ENCODE data around the gene ADIRF.
"Not testable (repeated sequence)": the region's sequence is repeated elsewhere in the genome, so short reads cannot be mapped to it uniquely, and the experiment has no call there.

ADIRF gene

GRCh38 chr10:86968271-86968993, at the start of gene ADIRF:
ADIRF (plus strand) TSS chr10:86968482; CDS start chr10:86968545, 63 bp downstream.
- peak within 1 kb of the TSS; percentile 37 for H3K9ac ChIP-seq (ENCODE audit: low read depth, low read length)
- H3K4me1 ChIP-seq (ENCODE audit: control insufficient read depth, insufficient read depth, low read length) = peaks cover 13% of the 10 kb centered on the region
- no peak within 1 kb of the TSS for H3K4me3 ChIP-seq (ENCODE audit: low read depth, low read length)

GRCh38 chr10:86922553-86922961, 45.7 kb upstream of the ADIRF start:
- H3K36me3 ChIP-seq (ENCODE audit: control insufficient read depth, insufficient read depth, low read length) = peaks cover 28% of the 10 kb centered on the region
- H3K9ac ChIP-seq (ENCODE audit: low read depth, low read length) = no peak overlapping the region

More at GRCh38 chr10:86968271-86968993, at the start of gene ADIRF:
- H3K27me3 ChIP-seq (ENCODE audit: control insufficient read depth, insufficient read depth, low read length) = peaks cover 15% of the 10 kb centered on the region
- no peaks in the 10 kb centered on the region for H3K9me3 ChIP-seq (ENCODE audit: control insufficient read depth, insufficient read depth, low read length)
- no peaks in the 10 kb centered on the region for H3K36me3 ChIP-seq (ENCODE audit: control insufficient read depth, insufficient read depth, low read length)

GRCh38 chr10:86929468-86930380, 38.6 kb upstream of the ADIRF start:
- no peaks in the 10 kb centered on the region for H3K4me1 ChIP-seq (ENCODE audit: control insufficient read depth, insufficient read depth, low read length)

More at GRCh38 chr10:86922553-86922961, 45.7 kb upstream of the ADIRF start:
- Histone ChIP-seq H3K9me3 (ENCODE audit: control insufficient read depth, insufficient read depth, low read length) (no peaks in the 10 kb centered on the region), H3K4me3 (ENCODE audit: low read depth, low read length) (no peak overlapping the region), H3K27me3 (ENCODE audit: control insufficient read depth, insufficient read depth, low read length) (no peaks in the 10 kb centered on the region), H3K4me1 (ENCODE audit: control insufficient read depth, insufficient read depth, low read length) (no peaks in the 10 kb centered on the region)

GRCh38 chr10:86931872-86932271, 36.4 kb upstream of the ADIRF start:
- Histone ChIP-seq H3K9ac (ENCODE audit: low read depth, low read length) (no peak overlapping the region), H3K27me3 (ENCODE audit: control insufficient read depth, insufficient read depth, low read length) (no peaks in the 10 kb centered on the region), H3K4me1 (ENCODE audit: control insufficient read depth, insufficient read depth, low read length) (no peaks in the 10 kb centered on the region), H3K36me3 (ENCODE audit: control insufficient read depth, insufficient read depth, low read length) (peaks cover 15% of the 10 kb centered on the region), H3K4me3 (ENCODE audit: low read depth, low read length) (no peak overlapping the region), H3K9me3 (ENCODE audit: control insufficient read depth, insufficient read depth, low read length) (no peaks in the 10 kb centered on the region)

More at GRCh38 chr10:86929468-86930380, 38.6 kb upstream of the ADIRF start:
- Histone ChIP-seq H3K4me3 (ENCODE audit: low read depth, low read length) (no peak overlapping the region), H3K36me3 (ENCODE audit: control insufficient read depth, insufficient read depth, low read length) (peaks cover 15% of the 10 kb centered on the region), H3K27me3 (ENCODE audit: control insufficient read depth, insufficient read depth, low read length) (no peaks in the 10 kb centered on the region), H3K9ac (ENCODE audit: low read depth, low read length) (no peak overlapping the region), H3K9me3 (ENCODE audit: control insufficient read depth, insufficient read depth, low read length) (no peaks in the 10 kb centered on the region)

- Histone ChIP-seq H3K36me3 (ENCODE audit: control insufficient read depth, insufficient read depth, low read length) (peaks cover 15% of the 10 kb centered on the region), H3K9me3 (ENCODE audit: control insufficient read depth, insufficient read depth, low read length) (no peaks in the 10 kb centered on the region), H3K27me3 (ENCODE audit: control insufficient read depth, insufficient read depth, low read length) (no peaks in the 10 kb centered on the region), H3K4me1 (ENCODE audit: control insufficient read depth, insufficient read depth, low read length) (no peaks in the 10 kb centered on the region), H3K4me3 (ENCODE audit: low read depth, low read length) (no peak overlapping the region), H3K9ac (ENCODE audit: low read depth, low read length) (no peak overlapping the region)
Observed at GRCh38 chr10:86932674-86933073, 35.6 kb upstream of the ADIRF start.

- not testable (repeated sequence) for H3K9ac ChIP-seq (ENCODE audit: low read depth, low read length); H3K4me1 ChIP-seq (ENCODE audit: control insufficient read depth, insufficient read depth, low read length); H3K4me3 ChIP-seq (ENCODE audit: low read depth, low read length); H3K27me3 ChIP-seq (ENCODE audit: control insufficient read depth, insufficient read depth, low read length); H3K9me3 ChIP-seq (ENCODE audit: control insufficient read depth, insufficient read depth, low read length)
- H3K36me3 ChIP-seq (ENCODE audit: control insufficient read depth, insufficient read depth, low read length) = peaks cover 12% of the 10 kb centered on the region
Observed at GRCh38 chr10:86934162-86934711, 34.0 kb upstream of the ADIRF start.

- H3K9me3 ChIP-seq (ENCODE audit: control insufficient read depth, insufficient read depth, low read length) = no peaks in the 10 kb centered on the region
- no peaks in the 10 kb centered on the region for H3K4me1 ChIP-seq (ENCODE audit: control insufficient read depth, insufficient read depth, low read length)
- no peak overlapping the region for H3K9ac ChIP-seq (ENCODE audit: low read depth, low read length)
- no peak overlapping the region for H3K4me3 ChIP-seq (ENCODE audit: low read depth, low read length)
- no peaks in the 10 kb centered on the region for H3K36me3 ChIP-seq (ENCODE audit: control insufficient read depth, insufficient read depth, low read length)
- no peaks in the 10 kb centered on the region for H3K27me3 ChIP-seq (ENCODE audit: control insufficient read depth, insufficient read depth, low read length)
Observed at GRCh38 chr10:86936661-86937501, 31.4 kb upstream of the ADIRF start.

- Histone ChIP-seq H3K36me3 (ENCODE audit: control insufficient read depth, insufficient read depth, low read length) (no peaks in the 10 kb centered on the region), H3K4me1 (ENCODE audit: control insufficient read depth, insufficient read depth, low read length) (no peaks in the 10 kb centered on the region), H3K4me3 (ENCODE audit: low read depth, low read length) (no peak overlapping the region), H3K9me3 (ENCODE audit: control insufficient read depth, insufficient read depth, low read length) (no peaks in the 10 kb centered on the region), H3K27me3 (ENCODE audit: control insufficient read depth, insufficient read depth, low read length) (no peaks in the 10 kb centered on the region), H3K9ac (ENCODE audit: low read depth, low read length) (no peak overlapping the region)
Observed at GRCh38 chr10:86937502-86938154, 30.7 kb upstream of the ADIRF start.

- no peaks in the 10 kb centered on the region for H3K4me1 ChIP-seq (ENCODE audit: control insufficient read depth, insufficient read depth, low read length)
- no peaks in the 10 kb centered on the region for H3K27me3 ChIP-seq (ENCODE audit: control insufficient read depth, insufficient read depth, low read length)
- H3K9ac ChIP-seq (ENCODE audit: low read depth, low read length) = no peak overlapping the region
- no peaks in the 10 kb centered on the region for H3K9me3 ChIP-seq (ENCODE audit: control insufficient read depth, insufficient read depth, low read length)
- no peaks in the 10 kb centered on the region for H3K36me3 ChIP-seq (ENCODE audit: control insufficient read depth, insufficient read depth, low read length)
- H3K4me3 ChIP-seq (ENCODE audit: low read depth, low read length) = no peak overlapping the region
Observed at GRCh38 chr10:86938260-86938659, 30.0 kb upstream of the ADIRF start.

- H3K4me1 ChIP-seq (ENCODE audit: control insufficient read depth, insufficient read depth, low read length); H3K36me3 ChIP-seq (ENCODE audit: control insufficient read depth, insufficient read depth, low read length); H3K9ac ChIP-seq (ENCODE audit: low read depth, low read length); H3K9me3 ChIP-seq (ENCODE audit: control insufficient read depth, insufficient read depth, low read length); H3K27me3 ChIP-seq (ENCODE audit: control insufficient read depth, insufficient read depth, low read length); H3K4me3 ChIP-seq (ENCODE audit: low read depth, low read length): not testable (repeated sequence)
Observed at GRCh38 chr10:86940076-86940475, 28.2 kb upstream of the ADIRF start.

GRCh38 chr10:86940677-86941076, 27.6 kb upstream of the ADIRF start:
- no peaks in the 10 kb centered on the region for H3K4me1 ChIP-seq (ENCODE audit: control insufficient read depth, insufficient read depth, low read length)
- H3K9ac ChIP-seq (ENCODE audit: low read depth, low read length) = no peak overlapping the region
- no peaks in the 10 kb centered on the region for H3K9me3 ChIP-seq (ENCODE audit: control insufficient read depth, insufficient read depth, low read length)
- H3K36me3 ChIP-seq (ENCODE audit: control insufficient read depth, insufficient read depth, low read length) = no peaks in the 10 kb centered on the region
- no peaks in the 10 kb centered on the region for H3K27me3 ChIP-seq (ENCODE audit: control insufficient read depth, insufficient read depth, low read length)
- H3K4me3 ChIP-seq (ENCODE audit: low read depth, low read length) = no peak overlapping the region
